HepG2 (cell line): ENCODE results near the gene CDK13. TPM values are rescaled to one million over a fixed set of nuclear protein-coding genes. Genes with fewer than 3 reads are reported as not detected.
"Not testable (repeated sequence)": the region's sequence is repeated elsewhere in the genome, so short reads cannot be mapped to it uniquely, and the experiment has no call there.

Experiments
- ATAC-seq: fragments of 200-7000 bp; cut with Tn5 transposase; 3 replicates; pipeline ENCODE4 v1.9.1; 2020; ENCODE audit warnings: mild to moderate bottlenecking, moderate library complexity
- BruUV-seq: library from RNA; stranded (reverse); fragments of 400-500 nt; replicated peaks from 2 replicates; lab custom pipeline; 2021; lab: Mats Ljungman, UMichigan
- CTCF ChIA-PET: fragments of 300-600 bp; formaldehyde crosslinking; extraction: SDS; loops from one replicate; lab custom pipeline; 2021; ENCODE audit warnings: low total read pairs, inconsistent platforms, low intra/inter-chr PET ratio; lab: Yijun Ruan, JAX
- POLR2A ChIA-PET: fragments of 350-600 bp; sonication (Branson Sonifier 250); formaldehyde crosslinking; loops from one replicate; lab custom pipeline; 2020; ENCODE audit warnings: antibody characterized with exemption, inconsistent platforms; lab: Yijun Ruan, JAX
- DNase-seq: peaks from one replicate; pipeline ENCODE4 v3.0.0-alpha.2; 2015; ENCODE audit warnings: low spot score
- FAIRE-seq: peaks from 3 replicates; lab custom pipeline; 2011; peaks lifted over from hg19 to GRCh38; lab: Jason Lieb, UNC
- H2AFZ ChIP-seq: one replicate; pipeline ENCODE4 v1.6.1; 2011; ENCODE audit warnings: low read length, inconsistent platforms
- H3K27ac ChIP-seq: fragments of 300-600 bp; 3 replicates; pipeline ENCODE4 v1.8.0; 2011; ENCODE audit warnings: mixed run types, mild to moderate bottlenecking, mixed read lengths, low read length, inconsistent platforms; ENCODE audit not compliant: insufficient read depth; ENCODE audit errors: extremely low read length
- H3K27me3 ChIP-seq, 2 experiments: fragments of 200-600 bp in 1 of 2; 2 replicates in 1 of 2; 3 replicates in 1 of 2; pipeline versions ENCODE4 v1.6.0 to v1.8.0; 2011; ENCODE audit warnings: low read length in 2 of 2, mild to moderate bottlenecking in 2 of 2, moderate library complexity in 2 of 2, inconsistent platforms in 1 of 2; ENCODE audit not compliant: insufficient read depth in 2 of 2, control insufficient read depth in 1 of 2
- H3K36me3 ChIP-seq, 2 experiments: fragments of 200-600 bp in 1 of 2; replicated peaks in 1 of 2; 2 replicates in 1 of 2; 3 replicates in 1 of 2; pipeline versions ENCODE4 v1.5.1 to v1.8.0; 2011; ENCODE audit warnings: low read length in 2 of 2, inconsistent platforms in 1 of 2; ENCODE audit not compliant: insufficient read depth in 2 of 2, control insufficient read depth in 1 of 2
- H3K4me1 ChIP-seq: 2 replicates; pipeline ENCODE4 v1.5.1; 2012; ENCODE audit warnings: low read length, inconsistent platforms; ENCODE audit not compliant: insufficient read depth
- H3K4me2 ChIP-seq: 2 replicates; pipeline ENCODE4 v1.6.0; 2011; ENCODE audit warnings: low read depth, low read length, inconsistent platforms
- H3K4me3 ChIP-seq, 3 experiments: fragments of 200-600 bp in 1 of 3; sonication (generic), shearing (Covaris generic) in 1 of 3; replicated peaks in 1 of 3; 2 replicates each; pipeline ENCODE4 v1.5.1; 2011 to 2016; ENCODE audit warnings: low read length in 3 of 3, inconsistent platforms in 2 of 3, low read depth in 2 of 3, mild to moderate bottlenecking in 2 of 3, control low read depth in 1 of 3, mixed read lengths in 1 of 3; ENCODE audit not compliant: insufficient read depth in 1 of 3
- H3K79me2 ChIP-seq: one replicate; pipeline ENCODE4 v1.6.1; 2011; ENCODE audit warnings: low read length, inconsistent platforms; ENCODE audit not compliant: insufficient read depth
- H3K9ac ChIP-seq: 2 replicates; pipeline ENCODE4 v1.6.0; 2011; ENCODE audit warnings: mild to moderate bottlenecking, low read depth, low read length, inconsistent platforms; ENCODE audit not compliant: insufficient read depth
- H3K9me3 ChIP-seq: 2 replicates; pipeline ENCODE4 v1.5.1; 2012; ENCODE audit warnings: mild to moderate bottlenecking, low read length
- H4K20me1 ChIP-seq: 2 replicates; pipeline ENCODE4 v1.6.0; 2011; ENCODE audit warnings: inconsistent platforms, mild to moderate bottlenecking, low read length, moderate library complexity; ENCODE audit not compliant: insufficient read depth
- BORCS8-MEF2B ChIP-seq: sonication (generic); formaldehyde crosslinking; IDR thresholded peaks from 2 replicates; pipeline ENCODE4 v1.8.0; 2022; ENCODE audit warnings: mild to moderate bottlenecking, missing genetic modification reagents
- GMEB1 ChIP-seq: sonication (generic); formaldehyde crosslinking; IDR thresholded peaks from 2 replicates; pipeline ENCODE4 v1.5.1; 2020; ENCODE audit warnings: missing genetic modification reagents, mild to moderate bottlenecking, borderline replicate concordance
- NR2F1 ChIP-seq, 2 experiments: fragments of 450-650 bp in 1 of 2; formaldehyde crosslinking in 1 of 2; IDR thresholded peaks; 2 replicates each; pipeline versions ENCODE4 v1.5.0 to v1.6.1; 2016 to 2020; ENCODE audit warnings: mild to moderate bottlenecking in 1 of 2, missing compliant biosample characterization in 1 of 2, missing genetic modification reagents in 1 of 2, moderate library complexity in 1 of 2
- NR2F6 ChIP-seq, 2 experiments: IDR thresholded peaks; 2 replicates each; pipeline ENCODE4 v1.6.1; 2016; ENCODE audit warnings: antibody characterized with exemption in 1 of 2, mild to moderate bottlenecking in 1 of 2
- POGZ ChIP-seq: sonication (generic); formaldehyde crosslinking; IDR thresholded peaks from 2 replicates; pipeline ENCODE4 v1.4.0; 2020; ENCODE audit warnings: mild to moderate bottlenecking, missing genetic modification reagents
- RCOR2 ChIP-seq: IDR thresholded peaks from 2 replicates; pipeline ENCODE4 v1.6.1; 2016; ENCODE audit warnings: missing biosample characterization, missing genetic modification reagents
- SATB2 ChIP-seq: sonication (generic); formaldehyde crosslinking; IDR thresholded peaks from 2 replicates; pipeline ENCODE4 v1.5.0; 2020; ENCODE audit warnings: missing genetic modification reagents
- SMARCC2 ChIP-seq: fragments of 450-650 bp; IDR thresholded peaks from 2 replicates; pipeline ENCODE4 v1.6.1; 2017; ENCODE audit warnings: antibody characterized with exemption, mild to moderate bottlenecking
- SOX13 ChIP-seq, 3 experiments: fragments of 450-650 bp in 1 of 3; sonication (generic) in 1 of 3; formaldehyde crosslinking in 1 of 3; IDR thresholded peaks in 2 of 3; conservative IDR thresholded peaks in 1 of 3; 2 replicates each; pipeline versions ENCODE4 v1.5.0 to v1.6.1; 2016 to 2020; ENCODE audit warnings: antibody characterized with exemption in 1 of 3, mild to moderate bottlenecking in 1 of 3, missing compliant biosample characterization in 1 of 3, missing genetic modification reagents in 1 of 3, moderate library complexity in 1 of 3
- ZNF33B ChIP-seq: sonication (generic); formaldehyde crosslinking; IDR thresholded peaks from 2 replicates; pipeline ENCODE4 v1.5.1; 2020; ENCODE audit warnings: mild to moderate bottlenecking, missing genetic modification reagents
- ZNF547 ChIP-seq: sonication (generic); formaldehyde crosslinking; IDR thresholded peaks from 2 replicates; pipeline ENCODE4 v1.5.1; 2020; ENCODE audit warnings: mild to moderate bottlenecking, missing genetic modification reagents
- ZNF713 ChIP-seq: sonication (generic); formaldehyde crosslinking; IDR thresholded peaks from 2 replicates; pipeline ENCODE4 v1.4.0; 2020; ENCODE audit warnings: mild to moderate bottlenecking, missing genetic modification reagents
- ZNF776 ChIP-seq: sonication (generic); formaldehyde crosslinking; IDR thresholded peaks from 2 replicates; pipeline ENCODE4 v1.4.0; 2020; ENCODE audit warnings: mild to moderate bottlenecking, missing genetic modification reagents
- ZNF816 ChIP-seq: sonication (generic); formaldehyde crosslinking; IDR thresholded peaks from 2 replicates; pipeline ENCODE4 v1.8.0; 2022; ENCODE audit warnings: missing genetic modification reagents, mild to moderate bottlenecking, borderline replicate concordance
- WGBS: methylation state at CpG from one replicate; pipeline ENCODE4 v1.1.6; 2017; ENCODE audit warnings: low lambda C conversion rate; 5-methylcytosine and 5-hydroxymethylcytosine counted together
- in situ Hi-C: cut with HindIII; loops from 2 replicates; pipeline ENCODE4 v1.10.0; 2017; ENCODE audit warnings: low pct_unique_long_range_greater_than_20kb; ENCODE audit not compliant: extremely low pct_ligation_motif_present
- intact Hi-C: fragments of 100-400 bp; cut with micrococcal nuclease; formaldehyde crosslinking; loops from one replicate; pipeline ENCODE4 v1.10.0; 2022; ENCODE audit not compliant: unreplicated experiment
- polyA plus RNA-seq, 8 experiments: library from polyadenylated mRNA; depleted of rRNA in 3 of 8; stranded (reverse) in 7 of 8; unstranded in 1 of 8; fragments of >200 nt; fragmentation: Illumina TruSeq in 4 of 8; extraction: Trizol in 4 of 8; gene quantifications; 2 replicates each; pipeline versions ENCODE4 v1.2.1 to v1.2.3, GENCODE V29; 2011 to 2016; ENCODE audit warnings: low read depth in 4 of 8, missing spikeins in 1 of 8, mixed read lengths in 1 of 8; ENCODE audit not compliant: insufficient read depth in 1 of 8
- total RNA-seq, 5 experiments: library from RNA; depleted of rRNA; stranded (reverse); fragments of >200 nt; fragmentation: Illumina TruSeq; extraction: Trizol; gene quantifications; 2 replicates each; pipeline ENCODE4 v1.2.3, GENCODE V29; 2016; ENCODE audit warnings: low read depth in 1 of 5
- TF ChIP-seq, protein P1 (sequence below): sonication (generic); formaldehyde crosslinking; IDR thresholded peaks from 2 replicates; pipeline ENCODE4 v1.9.0; 2021; ENCODE audit warnings: missing genetic modification reagents, mild to moderate bottlenecking, borderline replicate concordance

CDK13 gene
- total and polyA plus RNA-seq, 2 of the 13 experiments (the other 11 are each of a cell fraction or from before 2014, with no cell fraction given), result 21.0 to 40.9 TPM

DNA sequence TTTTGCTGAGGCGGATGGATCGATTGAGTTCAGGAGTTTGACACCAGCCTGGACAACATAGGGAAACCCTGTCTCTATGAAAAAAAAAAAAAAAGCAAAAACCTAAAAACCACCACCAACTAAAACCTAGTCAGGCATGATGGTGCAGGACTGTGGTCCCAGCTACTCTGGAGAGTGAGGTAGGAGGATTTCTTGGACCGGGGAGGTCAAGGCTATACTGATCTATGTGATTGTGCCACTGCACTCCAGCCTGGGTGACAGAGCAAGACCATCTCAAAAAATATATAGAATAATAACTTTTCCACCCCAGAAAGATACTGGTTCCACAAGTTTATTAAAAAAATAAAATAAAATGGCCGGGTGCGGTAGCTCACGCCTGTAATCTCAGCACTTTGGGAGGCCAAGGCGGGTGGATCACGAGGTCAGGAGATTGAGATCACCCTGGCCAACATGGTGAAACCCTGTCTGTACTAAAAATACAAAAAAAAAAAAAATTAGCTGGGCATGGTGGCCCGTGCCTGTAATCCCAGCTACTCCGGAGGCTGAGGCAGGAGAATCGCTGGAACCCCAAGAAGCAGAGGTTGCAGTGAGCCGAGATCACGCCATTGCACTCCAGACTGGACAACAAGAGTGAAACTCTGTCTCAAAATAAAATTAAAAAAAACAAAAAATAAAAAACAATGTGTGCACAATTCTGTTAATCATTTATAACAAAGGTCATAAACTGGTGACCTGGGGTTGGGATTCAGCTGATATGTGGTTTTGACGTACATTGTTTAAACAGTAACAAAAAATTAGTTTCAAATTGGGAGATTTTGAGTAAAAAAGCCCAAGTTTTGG is 172.3 kb downstream of the CDK13 start:
- H3K4me2 ChIP-seq; H3K9me3 ChIP-seq; H4K20me1 ChIP-seq; FAIRE-seq; in situ Hi-C loops; H3K36me3 ChIP-seq; H3K27ac ChIP-seq; H3K79me2 ChIP-seq; intact Hi-C loops; CTCF ChIA-PET; H3K9ac ChIP-seq; H3K4me3 ChIP-seq; H3K27me3 ChIP-seq; BruUV-seq; DNase-seq; TF ChIP-seq NR2F6 (CRISPR knock-in tag; IDR thresholded peaks at IDR 0.05): not testable (repeated sequence)
- 85% methylated on average over 14 of the region's 14 CpGs for WGBS
- H3K4me1 ChIP-seq, result peaks cover 16% of the 10 kb centered on the region
- peak in 1 of 2 experiments; percentile 56; a peak in 2 of 4 replicates for TF ChIP-seq NR2F1 (CRISPR knock-in tag; IDR thresholded peaks at IDR 0.05)
- peak; percentile 38; the same call in 1 of the 2 replicates for TF ChIP-seq NR2F6 (IDR thresholded peaks at IDR 0.05)
- TF ChIP-seq, all 625 proteins: peak for 2; not testable (repeated sequence) for 623
- POLR2A ChIA-PET, H2AFZ ChIP-seq, ATAC-seq: not testable (repeated sequence)

GRCh38 chr7:40122940-40123254 is 172.8 kb downstream of the CDK13 start:
- DNase-seq, result no peak
- ATAC-seq, result no peak
- Histone ChIP-seq H3K4me2 (no peak overlapping the region), H3K4me1 (peaks cover 16% of the 10 kb centered on the region), H4K20me1 (no peaks in the 10 kb centered on the region), H2AFZ (no peak overlapping the region), H3K27ac (no peak overlapping the region), H3K36me3 (no peaks in the 10 kb centered on the region), H3K9ac (no peak overlapping the region), H3K27me3 (no peaks in the 10 kb centered on the region), H3K9me3 (no peaks in the 10 kb centered on the region), H3K4me3 (no peak overlapping the region), H3K79me2 (no peaks in the 10 kb centered on the region)
- FAIRE-seq, result no peak
- POLR2A ChIA-PET, result no interaction called here
- CTCF ChIA-PET, result no interaction called here
- intact Hi-C loops, result no loop called here
- 95% methylated on average over 2 of the region's 2 CpGs for WGBS
- no TSS peak for BruUV-seq
- in situ Hi-C loops, result no loop called here
- TF ChIP-seq RCOR2 (CRISPR knock-in tag), result no peak
- no peak for TF ChIP-seq ZNF547
- TF ChIP-seq SATB2 (CRISPR knock-in tag), result no peak
- TF ChIP-seq GMEB1, result no peak
- TF ChIP-seq, protein P1, sequence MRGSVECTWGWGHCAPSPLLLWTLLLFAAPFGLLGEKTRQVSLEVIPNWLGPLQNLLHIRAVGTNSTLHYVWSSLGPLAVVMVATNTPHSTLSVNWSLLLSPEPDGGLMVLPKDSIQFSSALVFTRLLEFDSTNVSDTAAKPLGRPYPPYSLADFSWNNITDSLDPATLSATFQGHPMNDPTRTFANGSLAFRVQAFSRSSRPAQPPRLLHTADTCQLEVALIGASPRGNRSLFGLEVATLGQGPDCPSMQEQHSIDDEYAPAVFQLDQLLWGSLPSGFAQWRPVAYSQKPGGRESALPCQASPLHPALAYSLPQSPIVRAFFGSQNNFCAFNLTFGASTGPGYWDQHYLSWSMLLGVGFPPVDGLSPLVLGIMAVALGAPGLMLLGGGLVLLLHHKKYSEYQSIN (CRISPR knock-in tag), result no peak
- TF ChIP-seq BORCS8-MEF2B (CRISPR knock-in tag), result no peak
- no peak for TF ChIP-seq POGZ (CRISPR knock-in tag)
- TF ChIP-seq ZNF713 (CRISPR knock-in tag), result no peak
- TF ChIP-seq ZNF816, result no peak
- TF ChIP-seq ZNF776 (CRISPR knock-in tag), result no peak
- no peak for TF ChIP-seq ZNF33B (CRISPR knock-in tag)
- TF ChIP-seq SMARCC2, result no peak
- TF ChIP-seq SOX13 (IDR thresholded peaks at IDR 0.05), result no peak
- TF ChIP-seq SOX13 (CRISPR knock-in tag; conservative IDR thresholded peaks at IDR 0.05 in 1 of 2, IDR thresholded peaks at IDR 0.05 in 1 of 2), result no peak
